GM20000 (cell line): ENCODE data around the gene ACER1.

Source experiments
- DNase-seq: peaks from one replicate; pipeline ENCODE4 v3.0.0; 2012; ENCODE audit warnings: low spot score
- TF ChIP-seq, protein P1 (sequence below): IDR thresholded peaks from 2 replicates; pipeline ENCODE4 v1.5.1; 2012; ENCODE audit warnings: mild to moderate bottlenecking, control low read depth; ENCODE audit errors: extremely low read depth, missing control alignments

Gene ACER1

GRCh38 chr19:6273701-6274601 lies 59.5 kb downstream of the ACER1 start:
- peak; percentile 9 for DNase-seq
- TF ChIP-seq, protein P1, sequence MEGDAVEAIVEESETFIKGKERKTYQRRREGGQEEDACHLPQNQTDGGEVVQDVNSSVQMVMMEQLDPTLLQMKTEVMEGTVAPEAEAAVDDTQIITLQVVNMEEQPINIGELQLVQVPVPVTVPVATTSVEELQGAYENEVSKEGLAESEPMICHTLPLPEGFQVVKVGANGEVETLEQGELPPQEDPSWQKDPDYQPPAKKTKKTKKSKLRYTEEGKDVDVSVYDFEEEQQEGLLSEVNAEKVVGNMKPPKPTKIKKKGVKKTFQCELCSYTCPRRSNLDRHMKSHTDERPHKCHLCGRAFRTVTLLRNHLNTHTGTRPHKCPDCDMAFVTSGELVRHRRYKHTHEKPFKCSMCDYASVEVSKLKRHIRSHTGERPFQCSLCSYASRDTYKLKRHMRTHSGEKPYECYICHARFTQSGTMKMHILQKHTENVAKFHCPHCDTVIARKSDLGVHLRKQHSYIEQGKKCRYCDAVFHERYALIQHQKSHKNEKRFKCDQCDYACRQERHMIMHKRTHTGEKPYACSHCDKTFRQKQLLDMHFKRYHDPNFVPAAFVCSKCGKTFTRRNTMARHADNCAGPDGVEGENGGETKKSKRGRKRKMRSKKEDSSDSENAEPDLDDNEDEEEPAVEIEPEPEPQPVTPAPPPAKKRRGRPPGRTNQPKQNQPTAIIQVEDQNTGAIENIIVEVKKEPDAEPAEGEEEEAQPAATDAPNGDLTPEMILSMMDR = no peak

DNA sequence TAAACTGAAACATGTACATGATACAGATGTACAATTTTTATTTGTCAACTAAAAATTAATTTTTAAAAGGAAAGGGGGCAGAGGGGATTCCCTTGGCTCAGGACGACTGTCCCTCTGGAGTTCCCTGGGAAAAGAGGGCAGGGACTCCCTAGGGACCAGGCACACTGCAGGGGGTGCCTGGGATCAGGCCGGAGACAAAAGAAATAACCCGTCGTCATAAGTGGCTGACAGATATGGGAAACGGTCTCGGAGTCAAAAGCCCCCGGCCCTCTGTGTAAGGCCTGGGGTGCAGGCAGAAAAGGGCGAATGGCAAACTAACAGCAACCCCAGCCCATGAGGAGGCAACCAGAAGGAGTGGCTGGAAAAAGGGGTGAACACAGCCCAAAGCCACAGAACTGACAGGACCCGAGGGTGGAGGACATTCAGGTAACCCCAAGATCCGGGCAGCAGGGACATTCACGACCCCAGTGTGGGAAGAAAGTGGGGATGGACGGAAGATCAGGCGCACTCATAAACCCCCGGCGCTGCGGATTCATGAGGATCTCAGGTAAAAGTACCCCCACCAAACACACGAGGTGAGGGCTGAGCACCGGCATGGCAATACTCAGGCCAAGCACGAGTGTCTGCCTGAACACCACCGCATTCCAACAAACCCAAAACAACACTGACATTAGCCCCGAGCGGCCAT lies 60.4 kb downstream of the ACER1 start:
- TF ChIP-seq, protein P1 = no peak
- no peak for DNase-seq

GRCh38 chr19:6272411-6272791 lies 61.0 kb downstream of the ACER1 start:
- TF ChIP-seq, protein P1 = no peak
- DNase-seq = no peak

- TF ChIP-seq, protein P1 = no peak
- no peak for DNase-seq
Measured at GRCh38 chr19:6271721-6272410, 61.5 kb downstream of the ACER1 start.

- no peak for DNase-seq
- TF ChIP-seq, protein P1 = no peak
Measured at GRCh38 chr19:6271251-6271650, 62.2 kb downstream of the ACER1 start.

DNA sequence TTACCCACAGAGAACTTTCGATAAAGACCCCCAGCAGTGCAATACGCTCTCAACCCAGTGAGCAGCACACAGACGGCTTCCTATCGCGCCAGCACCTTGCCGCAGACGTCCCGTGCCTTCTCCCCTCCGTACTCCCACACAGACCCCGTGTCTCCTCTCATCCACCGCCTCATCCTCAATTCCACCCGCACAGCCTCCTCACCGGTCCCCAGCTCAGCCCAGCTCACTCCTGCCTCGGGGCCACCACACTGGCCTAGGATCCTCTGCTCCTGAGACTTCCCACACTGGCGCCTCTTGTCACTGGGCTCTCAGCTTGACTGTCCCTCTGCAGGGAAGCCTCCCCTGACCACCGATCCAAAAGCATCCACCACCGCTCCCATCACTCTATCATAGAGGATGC lies 62.6 kb downstream of the ACER1 start:
- no peak for DNase-seq
- TF ChIP-seq, protein P1 = no peak
